Measurements from ENCODE around the gene NAALAD2. TPM values are rescaled to one million over a fixed set of nuclear protein-coding genes. Genes with fewer than 3 reads are reported as not detected.

Gene NAALAD2
- total and polyA plus RNA-seq, 8 donors, result 0.13 to 1.8 (median 0.35) TPM

GRCh38 chr11:90222459-90223247, 88.2 kb downstream of the NAALAD2 start, which contains the start of gene CHORDC1:
TSS of gene CHORDC1 (minus strand) at chr11:90223049. CDS start at chr11:90222954, 95 bp downstream.
- DNase-seq, result peak; percentile 89 to 99 (median 92)
- H3K27ac ChIP-seq, result peak within 1 kb of the TSS; percentile 63 to 95 (median 80)
- WGBS, 2 donors, result 0% methylated on average over 71 of the region's 71 CpGs
- H3K4me1 ChIP-seq, result peaks cover 0 to 12% (median 10%) of the 10 kb centered on the region in 3 donors
- peak; percentile 94 to 99 (median 98) for ATAC-seq
- H3K4me3 ChIP-seq, result peak within 1 kb of the TSS; percentile 64 to 90 (median 88)
- H3K36me3 ChIP-seq, result no peaks in the 10 kb centered on the region
- no peaks in the 10 kb centered on the region for H3K27me3 ChIP-seq
- FAIRE-seq, result no peak
- no peaks in the 10 kb centered on the region for H3K9me3 ChIP-seq
- intact Hi-C loops (cut with DNase I), result no loop called here
- no peak for TF ChIP-seq CTCF (IDR thresholded peaks at IDR 0.05)

GRCh38 chr11:90223248-90223585, 88.8 kb downstream of the NAALAD2 start:
- FAIRE-seq, result no peak
- WGBS, 2 donors, result 0% methylated on average over 12 of the region's 12 CpGs

GRCh38 chr11:90228056-90228455, 93.6 kb downstream of the NAALAD2 start:
- TF ChIP-seq CTCF (IDR thresholded peaks at IDR 0.05), result no peak
- 93 to 95% methylated on average over 3 of the region's 3 CpGs for WGBS, 2 donors
- DNase-seq (no peak), ATAC-seq (no peak), FAIRE-seq (no peak)
- Histone ChIP-seq H3K9me3 (no peaks in the 10 kb centered on the region), H3K4me3 (no peak overlapping the region), H3K27ac (no peak overlapping the region), H3K27me3 (no peaks in the 10 kb centered on the region), H3K4me1 (peaks cover 0 to 12% (median 0%) of the 10 kb centered on the region in 3 donors), H3K36me3 (no peaks in the 10 kb centered on the region)
- intact Hi-C loops (cut with DNase I), result no loop called here

More at GRCh38 chr11:90223248-90223585, 88.8 kb downstream of the NAALAD2 start:
- ATAC-seq (peak; percentile 36 to 77 (median 72)), DNase-seq (no peak)
- intact Hi-C loops (cut with DNase I), result no loop called here
- no peaks in the 10 kb centered on the region for H3K36me3 ChIP-seq
- peaks cover 0 to 12% (median 10%) of the 10 kb centered on the region in 3 donors for H3K4me1 ChIP-seq
- no peaks in the 10 kb centered on the region for H3K27me3 ChIP-seq
- H3K4me3 ChIP-seq, result peak overlapping the region; percentile 64 to 90 (median 88)
- TF ChIP-seq CTCF (IDR thresholded peaks at IDR 0.05), result no peak
- H3K27ac ChIP-seq, result peak overlapping the region; percentile 50 to 95 (median 78)
- H3K9me3 ChIP-seq, result no peaks in the 10 kb centered on the region

DNA sequence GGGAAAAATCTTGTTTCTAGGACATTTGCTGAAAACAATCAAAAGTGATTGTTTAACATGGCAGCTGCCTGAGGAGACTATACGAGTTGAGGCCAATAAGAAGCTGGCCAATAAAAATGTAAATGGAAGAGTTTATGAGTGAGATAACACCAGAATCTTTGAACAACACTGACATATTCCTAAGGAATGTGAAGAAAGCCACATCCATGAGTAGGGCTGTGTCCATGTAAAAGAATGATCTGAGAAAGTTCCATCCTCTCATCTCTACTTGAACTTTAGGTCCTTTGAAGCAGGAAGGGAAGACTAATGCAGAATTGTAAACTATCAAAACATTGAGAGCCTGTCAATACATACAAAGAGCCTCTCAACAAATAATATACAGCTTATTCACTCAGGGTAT, 95.3 kb downstream of the NAALAD2 start:
- H3K27ac ChIP-seq, result no peak overlapping the region
- no peaks in the 10 kb centered on the region for H3K27me3 ChIP-seq
- no peaks in the 10 kb centered on the region for H3K36me3 ChIP-seq
- no peak for DNase-seq
- FAIRE-seq, result no peak
- TF ChIP-seq CTCF (IDR thresholded peaks at IDR 0.05), result no peak
- WGBS, 2 donors, result 83 to 98% methylated on average over 1 of the region's 1 CpG
- no peak overlapping the region for H3K4me3 ChIP-seq
- intact Hi-C loops (cut with DNase I), result no loop called here
- ATAC-seq, result no peak
- peaks cover 0 to 3% (median 0%) of the 10 kb centered on the region in 3 donors for H3K4me1 ChIP-seq
- H3K9me3 ChIP-seq, result no peaks in the 10 kb centered on the region

GRCh38 chr11:90234977-90235376, 100.5 kb downstream of the NAALAD2 start:
- H3K4me1 ChIP-seq, result no peaks in the 10 kb centered on the region
- H3K9me3 ChIP-seq, result no peaks in the 10 kb centered on the region
- no peak for TF ChIP-seq CTCF (IDR thresholded peaks at IDR 0.05)
- no peaks in the 10 kb centered on the region for H3K36me3 ChIP-seq
- peaks cover 0 to 4% (median 0%) of the 10 kb centered on the region in 4 donors for H3K27me3 ChIP-seq
- intact Hi-C loops (cut with DNase I), result no loop called here
- WGBS, 2 donors, result 50 to 69% methylated on average over 2 of the region's 2 CpGs
- FAIRE-seq (no peak), ATAC-seq (no peak), DNase-seq (no peak)
- no peak overlapping the region for H3K27ac ChIP-seq
- no peak overlapping the region for H3K4me3 ChIP-seq
